GM23248 (cell line): Measurements from ENCODE around the gene RPL7A. TPM values are rescaled to one million over a fixed set of nuclear protein-coding genes. Genes with fewer than 3 reads are reported as not detected.

Experiments used
- DNase-seq: peaks from one replicate; pipeline ENCODE4 v3.0.0-alpha.2; 2015
- H2AFZ ChIP-seq: fragments of 200-600 bp; sonication (generic); 2 replicates; pipeline ENCODE4 v1.6.1; 2016; ENCODE audit warnings: antibody characterized with exemption
- H3F3A ChIP-seq: fragments of 200-600 bp; sonication (generic); 2 replicates; pipeline ENCODE4 v1.6.1; 2016; ENCODE audit warnings: mild to moderate bottlenecking, antibody characterized with exemption, mixed run types; ENCODE audit not compliant: insufficient read depth
- H3K27ac ChIP-seq: fragments of 200-600 bp; sonication (generic); 2 replicates; pipeline ENCODE4 v1.5.1; 2016; ENCODE audit warnings: mild to moderate bottlenecking
- H3K27me3 ChIP-seq: fragments of 200-600 bp; sonication (generic); replicated peaks from 2 replicates; pipeline ENCODE4 v1.6.1; 2016; ENCODE audit warnings: mild to moderate bottlenecking; ENCODE audit not compliant: insufficient read depth
- H3K36me3 ChIP-seq: fragments of 200-600 bp; sonication (generic); 2 replicates; pipeline ENCODE4 v1.6.1; 2016; ENCODE audit warnings: low read depth, mild to moderate bottlenecking
- H3K4me1 ChIP-seq: fragments of 200-600 bp; sonication (generic); 2 replicates; pipeline ENCODE4 v1.6.1; 2016; ENCODE audit warnings: mild to moderate bottlenecking; ENCODE audit not compliant: insufficient read depth
- H3K4me2 ChIP-seq: fragments of 200-600 bp; sonication (generic); one replicate; pipeline ENCODE4 v1.6.1; 2016; ENCODE audit warnings: mild to moderate bottlenecking; ENCODE audit not compliant: unreplicated experiment
- H3K4me3 ChIP-seq: fragments of 200-600 bp; sonication (generic); 2 replicates; pipeline ENCODE4 v1.5.1; 2016; ENCODE audit warnings: mild to moderate bottlenecking
- H3K79me2 ChIP-seq: fragments of 200-600 bp; sonication (generic); 2 replicates; pipeline ENCODE4 v1.6.1; 2016; ENCODE audit warnings: mild to moderate bottlenecking; ENCODE audit not compliant: insufficient read depth
- H3K9ac ChIP-seq: fragments of 200-600 bp; sonication (generic); 2 replicates; pipeline ENCODE4 v1.6.1; 2016; ENCODE audit warnings: mild to moderate bottlenecking
- H3K9me2 ChIP-seq: fragments of 200-600 bp; sonication (generic); 2 replicates; pipeline ENCODE4 v1.6.1; 2016; ENCODE audit warnings: mixed run types, mild to moderate bottlenecking, moderate library complexity; ENCODE audit not compliant: insufficient read depth
- H3K9me3 ChIP-seq: fragments of 200-600 bp; sonication (generic); one replicate; pipeline ENCODE4 v1.6.1; 2017; ENCODE audit warnings: low read depth
- H4K20me1 ChIP-seq: fragments of 200-600 bp; sonication (generic); 2 replicates; pipeline ENCODE4 v1.6.0; 2016; ENCODE audit not compliant: insufficient read depth
- EZH2 ChIP-seq: fragments of 200-600 bp; sonication (generic); IDR thresholded peaks from 2 replicates; pipeline ENCODE4 v1.6.1; 2018; ENCODE audit warnings: antibody characterized with exemption, mild to moderate bottlenecking; ENCODE audit not compliant: insufficient read depth, poor library complexity, severe bottlenecking
- EZH2phosphoT487 ChIP-seq: fragments of 200-600 bp; sonication (generic); IDR thresholded peaks from 2 replicates; pipeline ENCODE4 v1.6.1; 2018; ENCODE audit warnings: antibody characterized with exemption, moderate library complexity, mild to moderate bottlenecking, low read depth; ENCODE audit not compliant: insufficient read depth
- WGBS, 2 experiments: methylation state at CpG; one replicate each; pipeline ENCODE4 v1.1.6; 2015 to 2017; ENCODE audit warnings: low lambda C conversion rate in 2 of 2, low coverage in 1 of 2; ENCODE audit errors: missing lambda C conversion rate in 2 of 2; 5-methylcytosine and 5-hydroxymethylcytosine counted together
- in situ Hi-C: fragments of 300-500 bp; cut with MboI; formaldehyde crosslinking; loops from 2 replicates; pipeline ENCODE4 v1.15.0; 2020
- polyA plus RNA-seq: library from polyadenylated mRNA; unstranded; fragments of >200 nt; fragmentation: Nextera tagmentation; extraction: Ambion mirVana; gene quantifications from 2 replicates; pipeline ENCODE4 v1.2.1, GENCODE V29; 2016
- total RNA-seq: library from RNA; depleted of rRNA; stranded (reverse); fragments of >200 nt; shearing (Covaris generic); gene quantifications from 2 replicates; pipeline ENCODE4 v1.2.3, GENCODE V29; 2014

The RPL7A gene
- total and polyA plus RNA-seq, 2 experiments from 2014 or later, result 458 to 1,382 TPM

GRCh38 chr9:133371261-133371711 lies 23.3 kb downstream of the RPL7A start:
- Histone ChIP-seq H3F3A (peaks cover 40% of the 10 kb centered on the region), H4K20me1 (peaks cover 66% of the 10 kb centered on the region)
- in situ Hi-C loops, result no loop called here

GRCh38 chr9:133372144-133372543 lies 24.1 kb downstream of the RPL7A start:
- peak overlapping the region; percentile 11; the same call in 1 of the 2 replicates for H3K4me3 ChIP-seq
- H2AFZ ChIP-seq, result no peak overlapping the region
- H3K9me2 ChIP-seq, result no peaks in the 10 kb centered on the region
- WGBS, 2 experiments, result 36 to 40% methylated on average over 7 of the region's 7 CpGs
- H3K36me3 ChIP-seq, result peaks cover 18% of the 10 kb centered on the region
- TF ChIP-seq EZH2 (no peak), EZH2phosphoT487 (no peak)
- peaks cover 46% of the 10 kb centered on the region for H3F3A ChIP-seq
- peak overlapping the region; percentile 17 for H3K4me2 ChIP-seq
- H3K27me3 ChIP-seq, result no peaks in the 10 kb centered on the region
- H4K20me1 ChIP-seq, result peaks cover 57% of the 10 kb centered on the region
- H3K4me1 ChIP-seq, result peaks cover 62% of the 10 kb centered on the region
- peak overlapping the region; percentile 38 for H3K9ac ChIP-seq
- no peaks in the 10 kb centered on the region for H3K9me3 ChIP-seq
- H3K27ac ChIP-seq, result peak overlapping the region; percentile 93; the same call in 1 of the 2 replicates
- in situ Hi-C loops, result no loop called here
- peaks cover 87% of the 10 kb centered on the region for H3K79me2 ChIP-seq
- DNase-seq, result no peak

More at GRCh38 chr9:133371261-133371711, 23.3 kb downstream of the RPL7A start:
- H3K36me3 ChIP-seq, result peaks cover 22% of the 10 kb centered on the region
- TF ChIP-seq EZH2phosphoT487 (no peak), EZH2 (no peak)
- no peaks in the 10 kb centered on the region for H3K9me2 ChIP-seq
- peak overlapping the region; percentile 38 for H3K9ac ChIP-seq
- H3K4me2 ChIP-seq, result peak overlapping the region; percentile 17
- H3K27ac ChIP-seq, result peak overlapping the region; percentile 93
- 0 out of 2 replicates have a peak overlapping the region, but pooled peaks have one; percentile 11 for H3K4me3 ChIP-seq
- peaks cover 95% of the 10 kb centered on the region for H3K79me2 ChIP-seq
- peaks cover 56% of the 10 kb centered on the region for H3K4me1 ChIP-seq
- H2AFZ ChIP-seq, result no peak overlapping the region
- no peaks in the 10 kb centered on the region for H3K9me3 ChIP-seq
- no peaks in the 10 kb centered on the region for H3K27me3 ChIP-seq
- WGBS, 2 experiments, result 66 to 69% methylated on average over 12 of the region's 12 CpGs
- DNase-seq, result peak; percentile 47

- peaks cover 12% of the 10 kb centered on the region for H3K36me3 ChIP-seq
- peak overlapping the region; percentile 89 for H3K4me2 ChIP-seq
- H2AFZ ChIP-seq, result no peak overlapping the region
- H3F3A ChIP-seq, result peaks cover 56% of the 10 kb centered on the region
- 1 to 4% methylated on average over 12 of the region's 12 CpGs for WGBS, 2 experiments
- H3K4me3 ChIP-seq, result peak overlapping the region; percentile 83
- in situ Hi-C loops, result no loop called here
- H3K9me2 ChIP-seq, result no peaks in the 10 kb centered on the region
- H3K27me3 ChIP-seq, result no peaks in the 10 kb centered on the region
- peaks cover 62% of the 10 kb centered on the region for H3K79me2 ChIP-seq
- H3K4me1 ChIP-seq, result peaks cover 50% of the 10 kb centered on the region
- peak overlapping the region; percentile 100 for H3K9ac ChIP-seq
- peak; percentile 91 for DNase-seq
- peaks cover 35% of the 10 kb centered on the region for H4K20me1 ChIP-seq
- H3K27ac ChIP-seq, result peak overlapping the region; percentile 93
- TF ChIP-seq EZH2, result no peak
- no peak for TF ChIP-seq EZH2phosphoT487
- no peaks in the 10 kb centered on the region for H3K9me3 ChIP-seq
These were observed 26.6 kb downstream of the RPL7A start for GRCh38 chr9:133374612-133375115.

GRCh38 chr9:133375116-133375723 lies 27.2 kb downstream of the RPL7A start:
- peaks cover 47% of the 10 kb centered on the region for H3K4me1 ChIP-seq
- 1% methylated on average over 32 to 37 of the region's 39 CpGs for WGBS, 2 experiments
- no peaks in the 10 kb centered on the region for H3K27me3 ChIP-seq
- in situ Hi-C loops, result no loop called here
- peaks cover 56% of the 10 kb centered on the region for H3F3A ChIP-seq
- H3K4me3 ChIP-seq, result peak overlapping the region; percentile 83
- peaks cover 7% of the 10 kb centered on the region for H3K36me3 ChIP-seq
- peaks cover 29% of the 10 kb centered on the region; the same call in 1 of the 2 replicates for H4K20me1 ChIP-seq
- peak; percentile 77 for DNase-seq
- peak overlapping the region; percentile 89 for H3K4me2 ChIP-seq
- no peaks in the 10 kb centered on the region for H3K9me3 ChIP-seq
- peak overlapping the region; percentile 100 for H3K9ac ChIP-seq
- peaks cover 56% of the 10 kb centered on the region for H3K79me2 ChIP-seq
- H2AFZ ChIP-seq, result no peak overlapping the region
- H3K9me2 ChIP-seq, result no peaks in the 10 kb centered on the region
- TF ChIP-seq EZH2 (no peak), EZH2phosphoT487 (no peak)
- H3K27ac ChIP-seq, result peak overlapping the region; percentile 93
